ENCODE measurements around the gene ADGRG2.

DNA sequence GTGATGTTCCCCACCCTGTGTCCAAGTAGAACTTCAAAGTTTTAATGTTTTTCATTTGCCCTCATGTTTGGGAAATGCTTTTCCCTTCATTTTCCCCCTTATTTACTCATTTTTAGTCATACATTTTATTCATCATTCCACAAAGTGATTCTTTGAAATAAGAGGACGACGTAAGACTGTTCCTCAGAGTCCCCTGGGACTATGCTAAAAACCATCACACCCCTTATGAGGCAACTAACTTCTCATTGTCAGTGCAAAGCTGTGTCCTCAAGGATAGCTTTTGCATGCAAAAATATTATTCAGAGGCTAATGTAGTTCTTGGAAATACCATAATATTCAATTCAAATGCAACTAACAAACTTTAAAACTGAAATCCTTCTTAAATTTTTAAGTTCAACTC, 14.8 kb upstream of the ADGRG2 start:
- TF ChIP-seq, protein P1, sequence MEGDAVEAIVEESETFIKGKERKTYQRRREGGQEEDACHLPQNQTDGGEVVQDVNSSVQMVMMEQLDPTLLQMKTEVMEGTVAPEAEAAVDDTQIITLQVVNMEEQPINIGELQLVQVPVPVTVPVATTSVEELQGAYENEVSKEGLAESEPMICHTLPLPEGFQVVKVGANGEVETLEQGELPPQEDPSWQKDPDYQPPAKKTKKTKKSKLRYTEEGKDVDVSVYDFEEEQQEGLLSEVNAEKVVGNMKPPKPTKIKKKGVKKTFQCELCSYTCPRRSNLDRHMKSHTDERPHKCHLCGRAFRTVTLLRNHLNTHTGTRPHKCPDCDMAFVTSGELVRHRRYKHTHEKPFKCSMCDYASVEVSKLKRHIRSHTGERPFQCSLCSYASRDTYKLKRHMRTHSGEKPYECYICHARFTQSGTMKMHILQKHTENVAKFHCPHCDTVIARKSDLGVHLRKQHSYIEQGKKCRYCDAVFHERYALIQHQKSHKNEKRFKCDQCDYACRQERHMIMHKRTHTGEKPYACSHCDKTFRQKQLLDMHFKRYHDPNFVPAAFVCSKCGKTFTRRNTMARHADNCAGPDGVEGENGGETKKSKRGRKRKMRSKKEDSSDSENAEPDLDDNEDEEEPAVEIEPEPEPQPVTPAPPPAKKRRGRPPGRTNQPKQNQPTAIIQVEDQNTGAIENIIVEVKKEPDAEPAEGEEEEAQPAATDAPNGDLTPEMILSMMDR (IDR thresholded peaks at IDR 0.05): no peak
- no peak for TF ChIP-seq POLR2A (IDR thresholded peaks at IDR 0.05)

Measured in Peyer's patch (tissue), 4 donors.